GM12891 (cell line): ENCODE data around the gene NEK5.

Experiments
- POLR2A ChIP-seq: IDR thresholded peaks from 2 replicates; pipeline ENCODE4 v1.6.1; 2011; ENCODE audit warnings: low read depth, low read length, control low read depth
- POLR2AphosphoS5 ChIP-seq: IDR thresholded peaks from 2 replicates; pipeline ENCODE4 v1.6.1; 2011; ENCODE audit warnings: low read depth, low read length, control low read depth
- POU2F2 ChIP-seq: IDR thresholded peaks from 2 replicates; pipeline ENCODE4 v1.6.1; 2011; ENCODE audit warnings: low read depth, mild to moderate bottlenecking, control low read depth, low read length, moderate library complexity
- TAF1 ChIP-seq: IDR thresholded peaks from 2 replicates; pipeline ENCODE4 v1.6.1; 2011; ENCODE audit warnings: low read depth, low read length, control low read depth

DNA sequence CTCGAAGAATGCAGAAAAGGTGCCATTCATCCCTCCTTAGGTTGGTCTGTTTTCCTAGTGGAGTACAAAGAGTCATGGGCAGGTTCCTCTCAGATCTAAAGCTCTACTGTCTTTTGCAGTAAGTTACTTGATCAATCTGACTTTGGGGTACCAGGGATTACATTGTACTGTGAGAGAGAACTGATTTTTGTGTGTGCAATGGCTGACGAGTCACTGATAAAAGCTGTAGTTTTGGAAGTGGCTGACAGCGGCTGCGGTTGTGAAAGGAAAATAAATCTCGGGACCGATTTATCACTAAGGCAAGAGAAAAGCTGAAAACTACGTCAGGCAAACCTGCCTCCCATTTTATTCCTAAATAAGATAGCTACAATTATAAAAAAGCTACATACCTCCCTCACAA is 77.5 kb downstream of the NEK5 start:
- TF ChIP-seq POLR2A (no peak), POLR2AphosphoS5 (no peak), TAF1 (no peak), POU2F2 (no peak)
